Kasumi-1 (cell line): Measurements from ENCODE around the gene SPATA9.
"Not testable (repeated sequence)": the region's sequence is repeated elsewhere in the genome, so short reads cannot be mapped to it uniquely, and the experiment has no call there.

ENCODE experiments used
- DNase-seq, 2 experiments: peaks; one replicate each; lab custom pipeline; 2025; lab: John Stamatoyannopoulos, UW

The SPATA9 gene

GRCh38 chr5:95717439-95717838 is 34.6 kb upstream of the SPATA9 start:
- no peak for DNase-seq

- DNase-seq, result no peak
These were observed 33.1 kb upstream of the SPATA9 start for GRCh38 chr5:95715799-95716461.

- no peak for DNase-seq
These were observed 31.3 kb upstream of the SPATA9 start for GRCh38 chr5:95713960-95714710.

GRCh38 chr5:95713246-95713645 is 30.5 kb upstream of the SPATA9 start:
- not testable (repeated sequence) for DNase-seq

GRCh38 chr5:95712347-95712958 is 29.7 kb upstream of the SPATA9 start:
- DNase-seq, result no peak

- DNase-seq, result no peak
These were observed 28.9 kb upstream of the SPATA9 start for GRCh38 chr5:95711501-95712346.

- DNase-seq, result not testable (repeated sequence)
These were observed 28.1 kb upstream of the SPATA9 start for GRCh38 chr5:95710651-95711500.

- no peak for DNase-seq
These were observed 27.3 kb upstream of the SPATA9 start for GRCh38 chr5:95709967-95710650.

- DNase-seq, result no peak
These were observed 26.1 kb upstream of the SPATA9 start for GRCh38 chr5:95708876-95709275.

GRCh38 chr5:95707534-95708188 is 24.9 kb upstream of the SPATA9 start:
- DNase-seq, result not testable (repeated sequence)

GRCh38 chr5:95707055-95707454 is 24.3 kb upstream of the SPATA9 start:
- no peak for DNase-seq

GRCh38 chr5:95706196-95706595 is 23.4 kb upstream of the SPATA9 start:
- not testable (repeated sequence) for DNase-seq

GRCh38 chr5:95704150-95704549 is 21.4 kb upstream of the SPATA9 start:
- DNase-seq, result no peak

- no peak for DNase-seq
These were observed 18.3 kb upstream of the SPATA9 start for GRCh38 chr5:95701074-95701473.

GRCh38 chr5:95699337-95699736 is 16.5 kb upstream of the SPATA9 start:
- no peak for DNase-seq

- DNase-seq, result no peak
These were observed 15.2 kb upstream of the SPATA9 start for GRCh38 chr5:95697781-95698681.

GRCh38 chr5:95690333-95690732 is 7.5 kb upstream of the SPATA9 start:
- no peak for DNase-seq

GRCh38 chr5:95689680-95690079 is 6.9 kb upstream of the SPATA9 start:
- no peak for DNase-seq

GRCh38 chr5:95686651-95687050 is 3.9 kb upstream of the SPATA9 start:
- DNase-seq, result no peak
